Transverse colon (tissue), 4 donors: Measurements from ENCODE around the gene CDKAL1. TPM values are rescaled to one million over a fixed set of nuclear protein-coding genes. Genes with fewer than 3 reads are reported as not detected.

Experiments
- DNase-seq: peaks from one replicate; pipeline ENCODE4 v3.0.0-alpha.2; 2019
- H3K27ac ChIP-seq, 4 donors: fragments of 200-600 bp; sonication (generic); 2 replicates each; pipeline ENCODE4 v1.5.1; 2016 to 2018; ENCODE audit warnings: inconsistent platforms in 4 of 4
- H3K27me3 ChIP-seq: fragments of 200-600 bp; sonication (generic); 2 replicates; pipeline ENCODE4 v1.5.1; 2017; ENCODE audit warnings: inconsistent platforms
- H3K36me3 ChIP-seq, 4 donors: fragments of 200-600 bp; sonication (generic); 2 replicates each; pipeline ENCODE4 v1.5.1; 2017 to 2019; ENCODE audit warnings: inconsistent platforms in 4 of 4
- H3K4me1 ChIP-seq, 4 donors: fragments of 200-600 bp; sonication (generic); 2 replicates each; pipeline ENCODE4 v1.5.1; 2017 to 2020; ENCODE audit warnings: inconsistent platforms in 4 of 4
- H3K4me3 ChIP-seq, 4 donors: fragments of 200-600 bp; sonication (generic); 1 replicate in 1 of 4; 2 replicates in 3 of 4; pipeline versions ENCODE4 v1.5.1 to v1.6.1; 2017 to 2019; ENCODE audit warnings: inconsistent platforms in 4 of 4
- H3K9me3 ChIP-seq, 2 donors: fragments of 200-600 bp; sonication (generic); 2 replicates each; pipeline ENCODE4 v1.5.1; 2017 to 2019; ENCODE audit warnings: inconsistent platforms in 2 of 2
- EP300 ChIP-seq: sonication (generic); formaldehyde crosslinking; IDR thresholded peaks from one replicate; pipeline ENCODE4 v1.6.1; 2017; ENCODE audit warnings: antibody characterized with exemption, low read depth
- POLR2A ChIP-seq: fragments of 450-650 bp; IDR thresholded peaks from one replicate; pipeline ENCODE4 v1.6.1; 2016; ENCODE audit warnings: antibody characterized with exemption, mild to moderate bottlenecking, moderate library complexity
- POLR2AphosphoS5 ChIP-seq, 3 donors: sonication (generic); formaldehyde crosslinking; IDR thresholded peaks; one replicate each; pipeline ENCODE4 v1.6.1; 2016; ENCODE audit warnings: antibody characterized with exemption in 3 of 3
- WGBS, 2 donors: methylation state at CpG; one replicate each; pipeline ENCODE4 v1.1.5; 2018; ENCODE audit warnings: low coverage in 1 of 2; 5-methylcytosine and 5-hydroxymethylcytosine counted together
- in situ Hi-C, 4 donors: fragments of 200-750 bp; cut with MboI; loops; one replicate each; pipeline versions ENCODE4 v1.15.0 to v1.15.1; 2017; ENCODE audit warnings: low sequenced_read_pairs in 3 of 4, low pct_ligation_motif_present in 1 of 4, low pct_unique_long_range_greater_than_20kb in 1 of 4
- intact Hi-C: fragments of 100-400 bp; cut with DNase I; formaldehyde crosslinking; loops from one replicate; pipeline ENCODE4 v1.15.1; 2023; ENCODE audit warnings: low total_unique reads
- total RNA-seq, 4 donors: library from RNA; depleted of rRNA; stranded (reverse); fragments of >200 nt; gene quantifications; one replicate each; pipeline ENCODE4 v1.1.0, GENCODE V29; 2016
- TF ChIP-seq, protein P1 (sequence below), 5 experiments: fragments of 200-600 bp in 3 of 5; fragments of 450-650 bp in 2 of 5; sonication (generic) in 3 of 5; IDR thresholded peaks; 1 replicate in 2 of 5; 2 replicates in 3 of 5; pipeline ENCODE4 v1.5.1; 2016 to 2017; ENCODE audit warnings: antibody characterized with exemption in 5 of 5, inconsistent platforms in 3 of 5, mild to moderate bottlenecking in 2 of 5, moderate library complexity in 1 of 5

The CDKAL1 gene
- total RNA-seq, 4 donors from 2014 or later = 4.8 to 21.7 (median 12.5) TPM

DNA sequence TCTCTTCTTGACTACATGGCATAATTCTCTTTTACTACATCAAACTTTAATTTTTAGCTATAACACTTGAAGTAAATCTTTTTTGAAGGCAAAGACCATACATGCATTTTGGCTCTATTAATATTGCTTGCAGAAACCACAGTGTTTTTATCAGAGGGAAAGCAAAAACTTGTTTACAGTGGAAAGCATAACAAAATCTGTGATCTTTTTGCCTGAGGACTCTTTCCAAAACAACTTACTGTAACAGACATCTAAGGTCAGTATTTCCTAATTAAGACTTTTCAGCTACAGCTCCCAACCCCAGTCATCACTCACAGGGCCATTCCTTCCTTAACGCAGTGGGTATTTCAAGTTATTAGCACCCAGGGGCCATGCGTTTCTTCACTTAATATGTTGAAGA, 274.7 kb downstream of the CDKAL1 start:
- H3K4me1 ChIP-seq = peaks cover 0 to 13% (median 2%) of the 10 kb centered on the region in 4 donors
- intact Hi-C loops = no loop called here
- no peak for DNase-seq
- H3K27ac ChIP-seq = peak overlapping the region in 2 of 4 donors; percentile 22 to 44
- H3K36me3 ChIP-seq = no peaks in the 10 kb centered on the region
- WGBS, 2 donors = 72 to 73% methylated on average over 2 of the region's 2 CpGs
- in situ Hi-C loops = no loop called here
- H3K4me3 ChIP-seq = no peak overlapping the region
- no peak for TF ChIP-seq POLR2AphosphoS5 (IDR thresholded peaks at IDR 0.05)
- TF ChIP-seq, protein P1, sequence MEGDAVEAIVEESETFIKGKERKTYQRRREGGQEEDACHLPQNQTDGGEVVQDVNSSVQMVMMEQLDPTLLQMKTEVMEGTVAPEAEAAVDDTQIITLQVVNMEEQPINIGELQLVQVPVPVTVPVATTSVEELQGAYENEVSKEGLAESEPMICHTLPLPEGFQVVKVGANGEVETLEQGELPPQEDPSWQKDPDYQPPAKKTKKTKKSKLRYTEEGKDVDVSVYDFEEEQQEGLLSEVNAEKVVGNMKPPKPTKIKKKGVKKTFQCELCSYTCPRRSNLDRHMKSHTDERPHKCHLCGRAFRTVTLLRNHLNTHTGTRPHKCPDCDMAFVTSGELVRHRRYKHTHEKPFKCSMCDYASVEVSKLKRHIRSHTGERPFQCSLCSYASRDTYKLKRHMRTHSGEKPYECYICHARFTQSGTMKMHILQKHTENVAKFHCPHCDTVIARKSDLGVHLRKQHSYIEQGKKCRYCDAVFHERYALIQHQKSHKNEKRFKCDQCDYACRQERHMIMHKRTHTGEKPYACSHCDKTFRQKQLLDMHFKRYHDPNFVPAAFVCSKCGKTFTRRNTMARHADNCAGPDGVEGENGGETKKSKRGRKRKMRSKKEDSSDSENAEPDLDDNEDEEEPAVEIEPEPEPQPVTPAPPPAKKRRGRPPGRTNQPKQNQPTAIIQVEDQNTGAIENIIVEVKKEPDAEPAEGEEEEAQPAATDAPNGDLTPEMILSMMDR (IDR thresholded peaks at IDR 0.05) = no peak
- no peaks in the 10 kb centered on the region for H3K9me3 ChIP-seq
- H3K27me3 ChIP-seq = no peaks in the 10 kb centered on the region

- no peak for DNase-seq
- TF ChIP-seq EP300 = no peak
- TF ChIP-seq POLR2A = no peak
- TF ChIP-seq, protein P1 (IDR thresholded peaks at IDR 0.05) = no peak
- TF ChIP-seq POLR2AphosphoS5 (IDR thresholded peaks at IDR 0.05) = no peak
- in situ Hi-C loops = no loop called here
- Histone ChIP-seq H3K36me3 (no peaks in the 10 kb centered on the region), H3K4me1 (peaks cover 0 to 5% (median 2%) of the 10 kb centered on the region in 4 donors), H3K27ac (no peak overlapping the region), H3K4me3 (no peak overlapping the region), H3K27me3 (no peaks in the 10 kb centered on the region), H3K9me3 (no peaks in the 10 kb centered on the region)
- intact Hi-C loops = no loop called here
- WGBS, 2 donors = 63 to 80% methylated on average over 1 to 3 of the region's 3 CpGs
Observed at GRCh38 chr6:20810727-20811108, 276.5 kb downstream of the CDKAL1 start.

GRCh38 chr6:20811109-20811761, 277.0 kb downstream of the CDKAL1 start:
- in situ Hi-C loops = no loop called here
- Histone ChIP-seq H3K27me3 (no peaks in the 10 kb centered on the region), H3K36me3 (no peaks in the 10 kb centered on the region), H3K4me1 (peaks cover 0 to 5% (median 2%) of the 10 kb centered on the region in 4 donors), H3K4me3 (no peak overlapping the region), H3K9me3 (no peaks in the 10 kb centered on the region), H3K27ac (no peak overlapping the region)
- DNase-seq = no peak
- TF ChIP-seq EP300 (no peak), POLR2A (no peak), POLR2AphosphoS5 (IDR thresholded peaks at IDR 0.05) (no peak)
- TF ChIP-seq, protein P1 (IDR thresholded peaks at IDR 0.05) = no peak
- intact Hi-C loops = no loop called here
- WGBS, 2 donors = 30% methylated on average over 6 of the region's 6 CpGs

GRCh38 chr6:20812776-20813175, 278.5 kb downstream of the CDKAL1 start:
- DNase-seq = no peak
- no peaks in the 10 kb centered on the region for H3K36me3 ChIP-seq
- 78 to 81% methylated on average over 2 of the region's 2 CpGs for WGBS, 2 donors
- intact Hi-C loops (no loop called here), in situ Hi-C loops (no loop called here)
- no peak overlapping the region for H3K27ac ChIP-seq
- TF ChIP-seq POLR2A (no peak), POLR2AphosphoS5 (IDR thresholded peaks at IDR 0.05) (no peak), EP300 (no peak)
- TF ChIP-seq, protein P1 (IDR thresholded peaks at IDR 0.05) = no peak
- peaks cover 0 to 5% (median 2%) of the 10 kb centered on the region in 4 donors for H3K4me1 ChIP-seq
- no peaks in the 10 kb centered on the region for H3K9me3 ChIP-seq
- H3K4me3 ChIP-seq = no peak overlapping the region
- H3K27me3 ChIP-seq = no peaks in the 10 kb centered on the region
